PFSK-1 (cell line): ENCODE results near the gene ITK.

Experiments used
- FOXP2 ChIP-seq: optimal IDR thresholded peaks from 2 replicates; pipeline ENCODE3; 2011; ENCODE audit warnings: borderline replicate concordance, control low read depth, inconsistent platforms; ENCODE audit not compliant: insufficient read depth; ENCODE audit errors: extremely low read length, extremely low read depth
- POLR2AphosphoS5 ChIP-seq: IDR thresholded peaks from 2 replicates; pipeline ENCODE4 v1.6.1; 2012; ENCODE audit warnings: low read depth, mild to moderate bottlenecking, control low read depth, low read length, moderate library complexity
- REST ChIP-seq, 2 experiments: IDR thresholded peaks; 2 replicates each; pipeline versions ENCODE4 v1.6.1 to v1.8.0; 2011 to 2012; ENCODE audit warnings: low read depth in 2 of 2, low read length in 2 of 2, control low read depth in 1 of 2, inconsistent platforms in 1 of 2, mild to moderate bottlenecking in 1 of 2, moderate library complexity in 1 of 2; ENCODE audit not compliant: insufficient read depth in 1 of 2
- SIN3A ChIP-seq: IDR thresholded peaks from 2 replicates; pipeline ENCODE4 v1.6.1; 2012; ENCODE audit warnings: mild to moderate bottlenecking, low read length, moderate library complexity, borderline replicate concordance; ENCODE audit not compliant: insufficient read depth
- TAF1 ChIP-seq: IDR thresholded peaks from 2 replicates; pipeline ENCODE4 v1.6.1; 2012; ENCODE audit warnings: low read length, control low read depth, borderline replicate concordance; ENCODE audit not compliant: insufficient read depth

ITK gene

GRCh38 chr5:157282150-157282549 is 101.5 kb downstream of the ITK start:
- no peak for TF ChIP-seq TAF1
- no peak for TF ChIP-seq SIN3A
- no peak for TF ChIP-seq POLR2AphosphoS5
- no peak for TF ChIP-seq FOXP2
- TF ChIP-seq REST (IDR thresholded peaks at IDR 0.05; ENCODE audit: insufficient read depth in 1 of 2, low read depth in 2 of 2, low read length in 2 of 2), result no peak

- TF ChIP-seq REST (IDR thresholded peaks at IDR 0.05; ENCODE audit: insufficient read depth in 1 of 2, low read depth in 2 of 2, low read length in 2 of 2) (no peak), POLR2AphosphoS5 (no peak), TAF1 (no peak), FOXP2 (no peak), SIN3A (no peak)
Observed at GRCh38 chr5:157283434-157283833, 102.8 kb downstream of the ITK start.

GRCh38 chr5:157284458-157285212 is 104.0 kb downstream of the ITK start:
- TF ChIP-seq FOXP2, result no peak
- TF ChIP-seq POLR2AphosphoS5, result no peak
- no peak for TF ChIP-seq SIN3A

GRCh38 chr5:157285310-157286035 is 104.8 kb downstream of the ITK start:
- TF ChIP-seq POLR2AphosphoS5 (no peak), REST (IDR thresholded peaks at IDR 0.05; ENCODE audit: insufficient read depth in 1 of 2, low read depth in 2 of 2, low read length in 2 of 2) (no peak), TAF1 (no peak), SIN3A (no peak), FOXP2 (no peak)

GRCh38 chr5:157286761-157287211 is 106.1 kb downstream of the ITK start:
- no peak for TF ChIP-seq POLR2AphosphoS5
- TF ChIP-seq FOXP2, result no peak
- TF ChIP-seq REST (IDR thresholded peaks at IDR 0.05; ENCODE audit: insufficient read depth in 1 of 2, low read depth in 2 of 2, low read length in 2 of 2), result no peak
- no peak for TF ChIP-seq TAF1
- no peak for TF ChIP-seq SIN3A
